ENCODE results near the gene LRIT2.

DNA sequence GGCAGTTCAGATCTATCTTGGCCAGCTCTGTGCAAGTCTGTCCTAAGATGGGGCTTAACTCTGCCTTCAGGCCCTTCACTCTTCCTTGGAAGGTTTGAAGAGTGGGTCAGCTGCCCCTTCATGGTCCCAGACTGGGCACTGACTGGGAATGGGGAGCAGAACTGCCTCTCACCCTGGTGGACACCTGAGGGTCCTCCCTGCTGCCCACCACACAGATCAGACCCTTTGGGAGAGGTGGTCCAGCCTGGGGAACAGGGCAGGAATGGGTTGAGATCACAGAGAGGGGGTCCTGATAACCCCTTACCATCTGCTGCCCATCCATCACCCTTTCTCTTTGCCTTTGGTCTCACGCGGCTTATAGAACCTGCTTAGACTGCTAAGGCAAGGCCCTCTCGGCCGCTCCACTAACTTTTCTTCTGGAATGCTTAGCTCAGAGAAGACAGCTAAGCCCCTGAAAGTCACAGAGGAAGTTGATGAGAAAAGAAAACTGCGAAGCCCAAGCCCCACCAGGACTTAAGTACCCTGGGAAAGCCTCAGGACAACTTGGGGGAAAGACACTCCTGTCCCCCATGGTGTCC, 31.4 kb downstream of the LRIT2 start:
- TF ChIP-seq, protein P1, sequence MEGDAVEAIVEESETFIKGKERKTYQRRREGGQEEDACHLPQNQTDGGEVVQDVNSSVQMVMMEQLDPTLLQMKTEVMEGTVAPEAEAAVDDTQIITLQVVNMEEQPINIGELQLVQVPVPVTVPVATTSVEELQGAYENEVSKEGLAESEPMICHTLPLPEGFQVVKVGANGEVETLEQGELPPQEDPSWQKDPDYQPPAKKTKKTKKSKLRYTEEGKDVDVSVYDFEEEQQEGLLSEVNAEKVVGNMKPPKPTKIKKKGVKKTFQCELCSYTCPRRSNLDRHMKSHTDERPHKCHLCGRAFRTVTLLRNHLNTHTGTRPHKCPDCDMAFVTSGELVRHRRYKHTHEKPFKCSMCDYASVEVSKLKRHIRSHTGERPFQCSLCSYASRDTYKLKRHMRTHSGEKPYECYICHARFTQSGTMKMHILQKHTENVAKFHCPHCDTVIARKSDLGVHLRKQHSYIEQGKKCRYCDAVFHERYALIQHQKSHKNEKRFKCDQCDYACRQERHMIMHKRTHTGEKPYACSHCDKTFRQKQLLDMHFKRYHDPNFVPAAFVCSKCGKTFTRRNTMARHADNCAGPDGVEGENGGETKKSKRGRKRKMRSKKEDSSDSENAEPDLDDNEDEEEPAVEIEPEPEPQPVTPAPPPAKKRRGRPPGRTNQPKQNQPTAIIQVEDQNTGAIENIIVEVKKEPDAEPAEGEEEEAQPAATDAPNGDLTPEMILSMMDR (conservative IDR thresholded peaks at IDR 0.05; ENCODE audit: low read depth, low read length) = no peak
- TF ChIP-seq EZH2phosphoT487 (IDR thresholded peaks at IDR 0.05; ENCODE audit: borderline replicate concordance, low read length) (no peak), EZH2 (IDR thresholded peaks at IDR 0.05; ENCODE audit: low read length, unreplicated experiment) (no peak)

All from PC-3 (cell line).